Right forelimb (tissue), 1 donor: ENCODE measurements around the gene MAPK4.
"Not testable (repeated sequence)": the region's sequence is repeated elsewhere in the genome, so short reads cannot be mapped to it uniquely, and the experiment has no call there.

ENCODE experiments used
- DNase-seq: peaks from one replicate; pipeline ENCODE4 v3.0.0-alpha.2; 2018

Gene MAPK4

DNA sequence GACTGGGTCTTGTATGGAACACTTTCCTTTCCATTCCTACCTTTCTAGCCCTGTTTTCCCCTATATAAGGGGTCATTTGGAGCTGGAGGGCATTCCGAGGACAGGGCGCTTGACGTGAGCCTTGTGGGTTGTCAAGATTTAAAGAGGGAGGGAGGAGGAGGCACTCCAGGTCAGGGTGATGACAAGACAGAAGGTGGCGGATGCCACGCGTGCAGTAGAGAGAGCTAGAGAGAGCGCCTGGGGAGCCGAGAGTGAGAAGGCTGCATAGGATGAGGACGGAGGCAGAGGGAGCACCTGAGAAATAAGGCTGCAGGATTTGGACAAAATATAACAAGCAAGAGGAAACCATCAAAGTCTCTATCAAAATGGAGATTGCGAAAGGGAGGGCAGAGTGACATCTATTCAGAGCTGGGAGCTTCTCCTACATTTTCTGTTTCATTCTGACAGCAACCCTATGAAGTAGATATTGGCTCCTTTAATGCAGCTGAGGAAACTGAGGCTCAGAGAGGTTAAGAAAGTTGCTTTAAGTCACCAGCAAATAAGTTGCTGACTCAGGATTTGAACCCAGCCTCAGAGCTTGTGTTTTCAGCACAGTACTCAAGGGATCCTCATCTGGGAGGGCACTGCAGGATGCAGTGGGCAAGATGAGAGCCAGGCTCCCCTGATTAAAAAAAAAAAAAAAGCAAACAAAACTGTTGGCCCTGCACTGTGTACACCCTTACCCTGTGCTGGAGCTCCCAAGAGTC lies 135.7 kb downstream of the MAPK4 start:
- DNase-seq, result no peak

- no peak for DNase-seq
Measured at GRCh38 chr18:50696436-50696835, 136.5 kb downstream of the MAPK4 start.

- no peak for DNase-seq
Measured at GRCh38 chr18:50696929-50697328, 137.0 kb downstream of the MAPK4 start.

- no peak for DNase-seq
Measured at GRCh38 chr18:50697509-50697908, 137.6 kb downstream of the MAPK4 start.

DNA sequence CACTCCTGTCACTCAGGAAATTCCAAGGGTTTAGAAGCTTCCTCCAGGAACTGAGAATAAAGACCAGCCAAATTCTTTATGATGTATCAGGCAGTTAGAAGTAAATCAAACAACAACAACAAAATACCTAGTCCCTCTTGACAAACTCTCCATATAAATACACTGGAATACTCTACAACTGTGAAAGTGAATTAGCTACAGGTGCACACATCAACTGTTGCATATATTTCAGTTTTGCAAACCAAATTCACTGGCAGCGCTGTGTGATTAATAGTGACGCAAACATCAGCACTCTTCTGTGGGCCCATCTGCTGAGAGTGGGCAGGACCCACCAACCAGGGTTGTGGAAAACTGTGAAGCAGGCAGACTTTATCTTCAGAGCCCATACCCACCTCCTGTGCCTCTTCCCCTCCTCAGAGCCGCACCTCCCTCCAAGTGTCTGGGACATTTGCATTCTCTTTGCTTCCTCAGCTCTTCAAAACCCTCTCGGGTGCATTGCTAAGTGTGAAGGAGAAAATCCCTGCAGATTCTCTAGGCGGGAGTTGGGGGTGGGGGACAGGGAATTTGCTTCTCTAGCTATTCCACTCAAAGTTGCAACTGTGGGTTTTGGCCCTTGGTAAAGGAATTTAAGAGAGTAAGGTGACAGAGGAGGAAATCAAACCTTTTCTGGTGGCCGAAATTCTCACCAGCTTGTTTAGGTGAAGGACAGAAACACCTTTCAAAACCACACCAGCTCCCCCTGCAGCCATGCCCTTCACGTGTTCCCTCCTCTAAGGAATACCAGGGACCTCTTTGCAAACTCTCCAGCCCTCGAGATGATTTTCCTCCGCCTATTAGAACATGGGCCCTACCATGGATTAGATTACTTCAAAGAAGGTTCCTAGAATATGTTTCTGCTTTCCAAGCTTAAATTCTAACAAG lies 140.6 kb downstream of the MAPK4 start:
- no peak for DNase-seq

GRCh38 chr18:50704357-50704940 lies 144.6 kb downstream of the MAPK4 start:
- DNase-seq, result peak; percentile 5

DNA sequence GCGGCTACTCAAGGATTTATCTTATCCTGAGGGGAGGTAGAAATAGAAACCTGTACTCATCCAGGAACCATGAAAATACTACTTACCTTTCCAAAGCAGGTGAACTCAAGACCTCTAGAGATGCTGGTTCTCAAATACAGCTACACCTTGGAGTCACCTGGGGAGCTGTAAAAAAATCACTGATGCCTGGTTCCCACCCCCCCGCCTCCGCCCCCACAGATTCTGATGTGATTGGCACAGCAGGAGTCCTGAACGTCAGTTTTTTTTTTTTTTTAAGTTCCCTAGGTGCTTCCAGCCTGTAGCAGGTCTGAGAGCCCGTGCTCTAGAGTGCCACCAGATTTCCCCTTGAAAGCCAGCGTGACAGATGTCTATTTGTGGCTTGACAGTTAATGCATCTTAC lies 146.3 kb downstream of the MAPK4 start:
- no peak for DNase-seq

- no peak for DNase-seq
Measured at GRCh38 chr18:50706651-50707050, 146.8 kb downstream of the MAPK4 start.

- DNase-seq, result not testable (repeated sequence)
Measured at GRCh38 chr18:50707297-50707696, 147.4 kb downstream of the MAPK4 start.

GRCh38 chr18:50707855-50708469 lies 148.1 kb downstream of the MAPK4 start:
- DNase-seq, result no peak

- DNase-seq, result no peak
Measured at GRCh38 chr18:50709193-50709592, 149.3 kb downstream of the MAPK4 start.

- no peak for DNase-seq
Measured at GRCh38 chr18:50711386-50711785, 151.5 kb downstream of the MAPK4 start.

DNA sequence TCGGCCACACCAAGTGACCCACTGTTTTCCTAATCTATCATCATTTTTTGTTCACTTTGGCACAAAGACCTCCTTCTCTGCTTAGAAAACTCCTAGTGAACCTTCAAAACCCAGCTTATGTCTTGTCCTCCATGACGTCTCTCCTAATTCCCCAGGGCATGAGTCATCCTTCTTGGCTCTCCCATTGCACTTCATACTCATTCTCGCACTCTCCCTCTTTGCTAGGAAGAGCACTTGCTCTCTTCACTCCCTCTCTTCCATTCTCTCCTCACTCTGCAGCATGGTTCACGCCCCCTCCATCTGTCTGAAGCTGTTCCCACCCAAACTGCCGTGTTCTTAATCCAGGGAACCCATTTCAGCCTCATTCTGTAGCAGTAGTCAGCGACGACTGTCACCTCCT lies 156.0 kb downstream of the MAPK4 start:
- DNase-seq, result no peak

DNA sequence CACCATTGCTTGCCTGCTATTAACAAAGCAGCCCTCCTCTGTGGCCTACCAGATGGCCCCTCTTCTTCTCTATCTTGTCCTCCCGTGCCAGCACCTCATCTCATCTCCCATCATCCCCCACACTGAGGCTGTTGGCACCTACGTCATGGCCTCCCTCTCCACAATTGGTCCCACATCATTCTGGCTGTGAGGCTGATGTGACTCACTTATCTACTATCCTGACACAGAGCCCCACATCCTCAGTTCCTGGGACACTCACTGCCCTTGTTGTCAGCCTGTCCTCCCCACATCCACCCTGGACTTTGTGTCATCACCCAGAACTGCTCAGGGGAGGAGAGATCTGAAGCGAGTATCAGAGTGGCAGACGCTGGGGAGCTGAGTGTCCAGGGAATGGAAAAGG lies 157.0 kb downstream of the MAPK4 start:
- DNase-seq, result no peak

DNA sequence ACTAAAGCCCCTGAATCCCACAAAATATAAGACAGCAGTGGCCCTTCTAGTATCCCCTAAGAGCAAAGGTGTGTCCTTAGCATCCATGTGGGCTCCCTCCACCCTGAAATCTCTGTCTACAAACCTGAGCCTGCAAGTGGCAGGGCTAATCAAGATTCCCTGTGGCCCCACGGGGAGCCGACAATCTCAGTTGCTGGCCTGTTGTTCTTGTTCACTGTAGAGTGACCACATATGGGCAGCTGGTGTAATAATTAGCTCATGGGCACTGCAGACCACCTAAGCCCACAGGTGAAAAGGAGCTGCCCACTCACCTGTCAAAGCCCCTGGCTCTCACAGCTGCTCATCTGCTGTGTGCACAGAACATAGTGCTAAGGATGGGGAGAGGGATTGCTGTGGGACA lies 157.7 kb downstream of the MAPK4 start:
- no peak for DNase-seq

DNA sequence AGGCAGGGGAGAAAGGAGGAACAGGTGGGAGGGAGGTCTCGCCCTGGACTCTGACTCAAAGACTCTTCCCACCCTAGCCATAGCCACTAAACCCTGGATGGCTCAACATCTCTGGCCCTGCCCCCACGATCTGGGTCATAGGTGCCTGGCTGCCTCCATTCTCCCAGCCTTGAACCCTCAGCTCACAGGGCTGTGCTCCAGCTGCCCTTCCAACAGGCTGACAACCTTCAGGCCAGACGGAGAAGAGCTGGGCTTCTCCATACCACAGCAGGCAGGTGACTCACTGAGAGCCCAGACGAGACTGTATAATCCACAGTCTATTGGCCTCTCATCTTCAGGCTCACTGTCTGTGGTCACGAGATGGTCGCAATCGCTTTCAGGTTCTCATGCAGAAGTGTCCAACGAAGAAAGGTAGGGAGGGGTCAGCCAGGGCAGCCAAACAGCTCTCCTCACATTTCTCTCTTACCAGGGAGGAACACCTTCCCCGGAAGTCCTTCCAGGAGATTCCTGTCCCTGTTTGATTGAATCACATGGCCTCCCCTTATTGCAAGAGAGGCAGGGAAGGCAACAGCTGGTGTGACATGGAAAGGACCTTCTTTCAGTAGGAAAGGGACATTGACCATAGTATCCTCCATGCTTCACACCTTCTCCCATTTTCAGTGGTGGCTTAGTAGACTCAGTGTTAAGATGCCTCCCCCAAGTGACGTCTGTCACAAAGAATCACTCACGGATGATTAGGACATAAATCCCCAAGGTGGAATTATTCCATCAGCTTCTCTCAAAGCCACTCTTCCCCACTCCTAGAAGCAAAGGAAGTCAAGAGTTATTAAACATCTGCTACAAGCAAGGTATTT lies 159.8 kb downstream of the MAPK4 start:
- no peak for DNase-seq

DNA sequence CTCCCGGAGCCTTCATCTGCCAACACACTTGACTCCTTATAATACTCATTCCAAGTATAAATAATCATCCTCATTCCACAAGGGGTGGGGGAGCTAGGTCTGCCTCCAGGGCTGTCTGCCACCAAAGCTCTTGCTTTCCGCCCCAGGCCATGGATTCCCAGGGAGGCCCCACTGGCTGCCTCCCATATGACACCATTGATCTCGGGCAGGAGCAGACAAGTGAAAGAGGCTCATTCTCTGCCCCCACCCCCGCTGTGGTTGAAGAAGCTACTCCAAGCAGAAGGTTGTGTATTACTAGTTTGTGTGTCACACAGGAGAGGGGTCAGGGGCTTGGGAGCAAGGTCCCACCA lies 160.4 kb downstream of the MAPK4 start:
- no peak for DNase-seq

GRCh38 chr18:50721006-50721405 lies 161.1 kb downstream of the MAPK4 start:
- DNase-seq, result no peak

DNA sequence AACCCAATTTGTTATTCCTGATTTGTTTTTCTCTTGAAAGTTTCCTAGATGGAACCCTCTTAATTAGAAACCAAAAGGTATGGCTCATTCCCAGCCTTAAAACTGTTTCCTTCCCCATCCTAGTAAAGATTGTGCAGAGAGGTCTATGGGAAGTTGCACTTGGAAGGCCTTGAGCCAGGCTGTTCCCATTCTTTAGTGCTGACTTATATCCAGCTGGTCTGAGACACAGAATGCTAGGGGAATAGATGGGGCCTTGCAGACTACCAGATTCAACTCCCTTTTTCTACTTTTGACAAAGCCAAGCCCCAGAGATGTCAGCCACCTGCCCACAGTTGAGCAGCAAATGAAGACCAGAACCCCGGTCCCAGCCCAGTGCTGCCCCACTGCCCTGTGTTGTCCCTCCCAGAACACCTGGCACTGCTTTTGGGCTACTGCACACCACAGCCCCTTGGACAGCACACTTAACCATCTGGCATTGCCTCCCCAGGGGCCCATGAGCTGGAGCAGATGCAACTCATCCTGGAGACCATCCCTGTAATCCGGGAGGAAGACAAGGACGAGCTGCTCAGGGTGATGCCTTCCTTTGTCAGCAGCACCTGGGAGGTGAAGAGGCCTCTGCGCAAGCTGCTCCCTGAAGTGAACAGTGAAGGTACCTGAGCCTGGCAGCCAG lies 161.7 kb downstream of the MAPK4 start:
- no peak for DNase-seq

DNA sequence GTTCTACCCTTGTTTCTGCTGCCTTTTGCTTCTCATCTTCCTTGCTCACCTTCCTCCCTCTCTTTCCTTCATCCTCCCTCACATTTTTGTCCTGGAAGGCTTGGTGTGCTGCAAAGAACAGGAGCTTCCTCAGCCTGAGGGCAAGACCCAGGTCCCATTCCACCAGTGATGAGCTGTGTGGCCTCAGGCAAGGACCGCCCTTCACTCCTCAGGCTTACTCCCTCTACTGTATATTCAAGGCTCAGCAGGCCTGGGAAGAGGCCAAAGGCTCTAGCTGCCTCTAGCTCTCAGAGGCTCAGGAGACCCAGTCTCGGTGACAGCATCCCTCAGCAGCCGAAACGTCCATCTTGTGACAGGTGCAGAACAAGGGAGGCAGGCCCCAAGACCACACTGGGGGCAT lies 162.4 kb downstream of the MAPK4 start:
- DNase-seq, result no peak

DNA sequence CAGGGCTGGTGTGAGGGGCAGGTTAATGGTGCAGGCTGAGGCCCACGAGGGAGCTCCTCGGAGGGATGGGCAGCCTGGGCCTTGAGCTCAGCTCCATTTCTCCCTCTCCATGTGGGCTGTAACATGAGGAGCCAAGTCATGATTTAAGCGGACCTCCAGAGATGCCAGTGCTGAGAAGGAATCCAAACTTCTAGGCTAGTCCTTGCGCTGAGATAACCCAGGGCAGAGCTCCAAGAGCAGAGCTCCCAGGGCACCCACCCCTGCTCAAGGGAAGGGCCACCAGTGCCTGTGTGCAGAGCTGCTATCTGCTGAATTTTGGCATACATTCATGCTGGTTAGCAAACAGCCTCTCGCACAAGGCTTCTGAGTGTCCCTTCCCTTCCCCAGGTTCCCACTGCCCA lies 164.9 kb downstream of the MAPK4 start:
- no peak for DNase-seq
